ENCODE results near the gene TP53I11.

The TP53I11 gene

DNA sequence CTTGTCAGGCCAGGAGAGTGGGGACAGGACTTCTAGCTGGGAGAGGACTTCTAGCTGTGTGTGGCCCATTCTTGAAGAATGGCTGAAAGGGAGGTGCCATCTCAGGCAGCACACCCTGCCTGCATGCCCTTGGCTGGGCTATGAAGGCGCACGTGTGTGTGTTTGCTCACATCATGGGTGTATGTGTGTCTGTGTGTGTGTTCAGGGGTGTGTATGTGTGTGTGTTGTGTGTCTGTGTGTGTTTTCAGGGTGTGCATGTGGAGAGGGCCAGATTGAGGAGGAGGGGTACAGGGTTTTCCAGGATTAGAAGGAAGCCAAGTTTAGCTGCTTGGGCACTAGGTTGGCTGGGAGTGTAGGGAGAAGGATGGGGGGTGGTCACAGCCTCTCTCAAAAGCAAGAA is 16.6 kb downstream of the TP53I11 start:
- TF ChIP-seq YY1 (IDR thresholded peaks at IDR 0.05; ENCODE audit: low read depth) (no peak), FOXM1 (IDR thresholded peaks at IDR 0.05; ENCODE audit: borderline replicate concordance, low read depth) (no peak), RAD21 (IDR thresholded peaks at IDR 0.05; ENCODE audit: low read depth) (no peak), CREB1 (IDR thresholded peaks at IDR 0.05; ENCODE audit: low read depth) (no peak), USF1 (IDR thresholded peaks at IDR 0.05) (no peak), ZBTB7A (IDR thresholded peaks at IDR 0.05; ENCODE audit: low read depth) (no peak), TAF1 (IDR thresholded peaks at IDR 0.05; ENCODE audit: low read depth) (no peak), NFIC (IDR thresholded peaks at IDR 0.05) (no peak)
- TF ChIP-seq, protein P1, sequence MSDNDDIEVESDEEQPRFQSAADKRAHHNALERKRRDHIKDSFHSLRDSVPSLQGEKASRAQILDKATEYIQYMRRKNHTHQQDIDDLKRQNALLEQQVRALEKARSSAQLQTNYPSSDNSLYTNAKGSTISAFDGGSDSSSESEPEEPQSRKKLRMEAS (IDR thresholded peaks at IDR 0.05): no peak

DNA sequence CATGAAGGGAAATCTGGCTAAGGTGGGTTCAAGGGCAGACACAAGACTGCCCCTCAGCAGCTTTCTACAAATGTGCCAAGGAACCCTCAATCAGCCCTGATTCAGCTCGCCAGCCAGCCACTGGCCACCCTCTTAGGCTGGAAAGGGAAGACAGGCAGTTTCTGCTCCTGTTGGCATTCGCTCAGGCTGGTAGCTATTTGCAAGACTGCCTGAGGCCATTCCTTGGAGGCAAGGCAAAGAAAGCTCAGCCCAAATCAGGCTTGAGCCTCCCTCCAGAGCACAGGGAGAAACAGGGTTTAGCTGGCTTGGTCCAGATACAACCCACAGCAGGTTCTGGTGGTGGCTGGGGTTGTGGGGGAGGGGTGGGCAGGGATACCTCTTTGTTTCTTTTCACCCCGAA is 19.2 kb downstream of the TP53I11 start:
- no peak for TF ChIP-seq RAD21 (IDR thresholded peaks at IDR 0.05; ENCODE audit: low read depth)
- TF ChIP-seq EGR1 (IDR thresholded peaks at IDR 0.05): no peak
- no peak for TF ChIP-seq CREB1 (IDR thresholded peaks at IDR 0.05; ENCODE audit: low read depth)
- TF ChIP-seq, protein P1 (IDR thresholded peaks at IDR 0.05): no peak
- no peak for TF ChIP-seq USF1 (IDR thresholded peaks at IDR 0.05)
- TF ChIP-seq EP300 (IDR thresholded peaks at IDR 0.05; ENCODE audit: borderline replicate concordance): no peak
- no peak for TF ChIP-seq YY1 (IDR thresholded peaks at IDR 0.05; ENCODE audit: low read depth)
- no peak for TF ChIP-seq CEBPB (IDR thresholded peaks at IDR 0.05)
- no peak for TF ChIP-seq ZBTB7A (IDR thresholded peaks at IDR 0.05; ENCODE audit: low read depth)
- no peak for TF ChIP-seq FOXM1 (IDR thresholded peaks at IDR 0.05; ENCODE audit: borderline replicate concordance, low read depth)
- no peak for TF ChIP-seq NFIC (IDR thresholded peaks at IDR 0.05)
- TF ChIP-seq TAF1 (IDR thresholded peaks at IDR 0.05; ENCODE audit: low read depth): no peak
- no peak for TF ChIP-seq TEAD4 (IDR thresholded peaks at IDR 0.05)
- no peak for TF ChIP-seq TCF12 (IDR thresholded peaks at IDR 0.05; ENCODE audit: low read depth)

DNA sequence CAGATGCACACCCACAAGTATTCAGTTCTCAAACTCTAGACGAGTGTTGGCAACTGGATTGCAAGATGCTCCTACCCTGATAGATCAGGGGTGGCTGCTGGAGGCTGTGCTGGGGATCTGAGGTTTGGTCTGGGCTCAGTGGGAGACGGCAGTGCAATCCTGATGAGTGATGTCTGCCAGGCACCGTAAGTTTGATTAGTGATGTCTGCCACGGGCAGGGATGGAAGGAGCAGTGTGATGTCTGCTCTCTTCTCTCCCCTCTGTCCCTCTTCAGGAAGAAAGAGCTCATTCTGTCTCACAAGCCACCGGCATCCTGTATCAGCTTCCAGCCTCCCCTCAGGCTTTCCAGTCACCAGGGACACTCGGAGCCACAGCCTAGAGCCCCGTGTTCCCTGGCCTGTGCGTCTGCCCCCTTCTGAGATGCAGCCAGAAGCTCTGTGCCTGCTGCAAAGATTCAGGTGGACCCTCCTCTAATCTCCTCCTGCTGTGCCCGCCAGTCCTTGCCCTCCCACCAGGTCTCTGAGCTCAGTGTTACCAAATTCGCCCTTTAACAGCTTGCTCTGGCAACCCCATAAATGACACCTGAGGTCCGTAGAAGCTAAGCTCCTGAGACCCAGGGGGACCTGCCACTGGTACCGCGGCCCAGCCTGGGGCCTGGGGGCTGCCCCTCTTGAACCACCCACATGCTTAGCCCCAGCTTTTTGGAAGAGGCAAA is 19.9 kb downstream of the TP53I11 start:
- no peak for TF ChIP-seq REST (IDR thresholded peaks at IDR 0.05; ENCODE audit: low read depth)
- TF ChIP-seq ZBTB7A (IDR thresholded peaks at IDR 0.05; ENCODE audit: low read depth): no peak
- TF ChIP-seq EP300 (IDR thresholded peaks at IDR 0.05; ENCODE audit: borderline replicate concordance): no peak
- TF ChIP-seq FOXM1 (IDR thresholded peaks at IDR 0.05; ENCODE audit: borderline replicate concordance, low read depth): no peak
- no peak for TF ChIP-seq TEAD4 (IDR thresholded peaks at IDR 0.05)
- TF ChIP-seq RAD21 (IDR thresholded peaks at IDR 0.05; ENCODE audit: low read depth): no peak
- no peak for TF ChIP-seq EGR1 (IDR thresholded peaks at IDR 0.05)
- no peak for TF ChIP-seq TCF12 (IDR thresholded peaks at IDR 0.05; ENCODE audit: low read depth)
- TF ChIP-seq, protein P1 (IDR thresholded peaks at IDR 0.05): no peak
- TF ChIP-seq USF1 (IDR thresholded peaks at IDR 0.05): no peak
- no peak for TF ChIP-seq NFIC (IDR thresholded peaks at IDR 0.05)
- TF ChIP-seq CEBPB (IDR thresholded peaks at IDR 0.05): no peak
- TF ChIP-seq YY1 (IDR thresholded peaks at IDR 0.05; ENCODE audit: low read depth): no peak
- no peak for TF ChIP-seq TAF1 (IDR thresholded peaks at IDR 0.05; ENCODE audit: low read depth)
- no peak for TF ChIP-seq CREB1 (IDR thresholded peaks at IDR 0.05; ENCODE audit: low read depth)

DNA sequence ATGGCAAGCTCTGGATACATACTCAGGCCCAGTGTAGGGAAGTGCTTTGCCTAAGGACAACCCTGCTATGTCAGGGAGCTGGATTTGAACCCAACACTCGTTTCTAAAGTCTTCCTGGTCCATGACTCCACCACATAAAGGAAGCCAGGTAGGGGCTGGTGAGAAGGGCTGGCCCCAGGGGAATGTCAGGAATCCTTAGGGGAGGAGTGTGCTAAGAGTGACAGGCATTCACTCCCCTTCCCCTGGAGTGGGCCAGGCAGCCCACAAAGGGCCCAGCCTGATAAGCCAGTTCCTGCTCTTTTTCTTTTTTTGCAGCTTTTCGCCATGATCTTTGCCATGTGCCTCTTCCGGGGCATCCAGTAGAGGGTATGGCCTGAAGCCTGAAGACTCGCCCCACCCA is 21.9 kb downstream of the TP53I11 start:
- no peak for TF ChIP-seq TEAD4 (IDR thresholded peaks at IDR 0.05)
- no peak for TF ChIP-seq EGR1 (IDR thresholded peaks at IDR 0.05)
- TF ChIP-seq NFIC (IDR thresholded peaks at IDR 0.05): no peak
- no peak for TF ChIP-seq CEBPB (IDR thresholded peaks at IDR 0.05)
- TF ChIP-seq EP300 (IDR thresholded peaks at IDR 0.05; ENCODE audit: borderline replicate concordance): no peak
- no peak for TF ChIP-seq YY1 (IDR thresholded peaks at IDR 0.05; ENCODE audit: low read depth)
- no peak for TF ChIP-seq CREB1 (IDR thresholded peaks at IDR 0.05; ENCODE audit: low read depth)
- TF ChIP-seq FOXM1 (IDR thresholded peaks at IDR 0.05; ENCODE audit: borderline replicate concordance, low read depth): no peak
- no peak for TF ChIP-seq TAF1 (IDR thresholded peaks at IDR 0.05; ENCODE audit: low read depth)
- TF ChIP-seq, protein P1 (IDR thresholded peaks at IDR 0.05): no peak
- TF ChIP-seq TCF12 (IDR thresholded peaks at IDR 0.05; ENCODE audit: low read depth): no peak
- TF ChIP-seq ZBTB7A (IDR thresholded peaks at IDR 0.05; ENCODE audit: low read depth): no peak
- TF ChIP-seq USF1 (IDR thresholded peaks at IDR 0.05): no peak
- TF ChIP-seq RAD21 (IDR thresholded peaks at IDR 0.05; ENCODE audit: low read depth): no peak
- no peak for TF ChIP-seq REST (IDR thresholded peaks at IDR 0.05; ENCODE audit: low read depth)

Data from Ishikawa (cell line).